ENCODE results near the gene PLXDC1.
"Not testable (repeated sequence)": the region's sequence is repeated elsewhere in the genome, so short reads cannot be mapped to it uniquely, and the experiment has no call there.

PLXDC1 gene

GRCh38 chr17:39057701-39058206, 93.7 kb downstream of the PLXDC1 start:
- DNase-seq: no peak

DNA sequence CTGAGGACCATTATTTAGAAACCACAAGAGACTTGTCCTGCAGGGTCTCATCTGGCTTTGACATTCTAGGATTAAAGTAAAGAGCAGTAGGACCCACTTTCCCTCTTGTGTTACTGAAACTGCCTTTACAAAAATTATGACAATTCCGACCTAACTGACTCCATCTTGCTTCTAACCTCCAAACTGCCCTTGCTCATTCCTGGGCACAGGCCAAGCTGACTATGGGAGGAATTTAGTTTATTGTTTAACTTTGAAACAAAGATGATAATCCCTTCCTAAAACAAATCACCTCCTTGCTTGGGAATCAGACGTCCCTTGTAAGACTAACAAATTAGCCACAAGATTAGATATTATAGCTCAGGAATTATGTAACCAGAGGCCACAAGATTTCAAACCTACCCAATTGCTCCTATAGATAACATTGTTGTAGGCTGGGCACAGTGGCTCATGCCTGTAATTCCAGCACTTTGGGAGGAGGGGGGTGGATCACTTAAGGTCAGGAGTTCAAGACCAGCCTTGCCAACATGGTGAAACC, 97.3 kb downstream of the PLXDC1 start:
- DNase-seq: no peak

- not testable (repeated sequence) for DNase-seq
These were observed 99.0 kb downstream of the PLXDC1 start for GRCh38 chr17:39052423-39052822.

DNA sequence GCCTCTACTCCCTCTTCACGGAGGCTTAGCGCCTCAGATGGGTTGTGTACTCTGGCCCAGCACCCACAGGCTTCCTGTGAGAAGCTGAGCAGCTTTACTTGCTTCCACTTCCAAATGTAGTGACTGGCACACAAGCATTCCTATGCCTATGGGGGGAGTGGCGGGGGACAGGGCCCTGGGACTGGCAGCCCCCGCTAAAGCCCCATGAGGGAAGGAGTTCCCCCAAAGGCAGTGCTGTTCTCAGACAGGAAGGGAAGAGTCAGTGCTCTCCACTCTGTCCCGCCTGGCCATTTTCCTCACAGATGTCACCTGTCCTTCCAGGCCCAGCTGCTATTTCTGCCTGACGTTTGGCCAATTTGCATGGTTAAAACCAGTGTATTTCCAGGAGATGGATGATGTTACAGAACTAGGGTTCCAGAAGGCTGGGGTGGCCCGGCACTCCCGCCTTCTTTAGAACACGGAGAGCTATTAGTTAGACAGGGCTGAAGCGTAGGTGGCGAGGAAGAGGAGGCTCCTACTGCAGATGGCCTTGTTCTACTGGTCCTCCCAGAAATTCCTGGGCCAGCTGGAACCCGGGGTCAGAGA, 100.3 kb downstream of the PLXDC1 start:
- no peak for DNase-seq

DNA sequence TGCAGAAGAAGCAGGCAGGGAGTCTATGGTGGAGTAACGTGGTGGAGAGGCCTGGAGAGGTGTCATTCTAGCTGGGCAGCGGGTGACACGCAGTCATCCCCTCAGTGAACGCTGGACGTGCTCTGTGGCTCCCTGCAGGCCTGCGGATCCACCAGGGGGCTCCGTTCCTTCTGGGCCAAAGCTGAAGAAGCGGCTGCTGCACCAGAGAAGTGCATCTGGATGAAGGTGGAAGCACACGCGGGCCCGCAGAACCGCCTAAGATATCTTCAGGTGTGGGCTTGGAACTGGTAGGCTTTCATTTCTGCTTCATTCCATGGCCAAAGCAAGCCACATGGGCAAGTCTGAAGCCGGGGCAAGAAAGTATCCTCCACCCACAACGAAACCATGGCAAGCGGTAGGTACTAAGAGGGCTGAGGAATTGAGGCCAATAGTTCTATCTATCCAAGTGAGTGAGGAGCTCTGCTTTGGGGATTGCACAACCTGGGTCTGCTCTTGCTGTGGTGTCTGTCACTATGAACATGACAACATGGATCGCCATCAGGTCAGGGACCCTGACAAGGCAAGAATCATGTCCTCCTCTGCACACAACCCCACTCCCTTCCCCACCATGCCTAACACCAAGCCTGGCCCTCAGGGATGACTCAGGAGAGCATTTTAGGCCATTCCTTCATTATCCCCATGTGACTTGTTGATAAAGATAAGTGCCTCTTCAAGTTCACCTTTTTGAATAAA, 105.3 kb downstream of the PLXDC1 start:
- DNase-seq: no peak

DNA sequence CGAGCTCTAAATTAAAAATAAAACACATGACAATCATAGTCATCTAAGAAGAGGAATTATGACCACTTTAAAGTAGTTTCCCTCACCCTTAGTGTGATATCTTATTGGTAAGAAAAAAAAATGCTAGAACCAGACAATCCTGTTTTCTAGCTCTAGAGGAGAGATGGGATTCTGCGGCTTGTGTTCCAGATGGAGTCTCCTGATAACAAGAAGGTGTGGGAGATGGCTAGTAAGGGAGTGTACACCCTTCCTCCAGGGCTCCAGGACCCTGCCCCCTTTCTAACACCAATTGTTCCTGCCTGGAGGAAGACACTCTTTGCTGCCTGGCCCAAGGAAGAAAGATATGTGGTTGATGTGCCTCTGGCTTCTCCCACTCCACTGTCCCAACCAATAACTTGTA, 115.4 kb downstream of the PLXDC1 start:
- DNase-seq: no peak

- DNase-seq: not testable (repeated sequence)
These were observed 115.9 kb downstream of the PLXDC1 start for GRCh38 chr17:39035578-39035977.

- no peak for DNase-seq
These were observed 122.7 kb downstream of the PLXDC1 start for GRCh38 chr17:39028690-39029089.

- DNase-seq: no peak
These were observed 123.9 kb downstream of the PLXDC1 start for GRCh38 chr17:39027455-39028035.

- no peak for DNase-seq
These were observed 124.4 kb downstream of the PLXDC1 start for GRCh38 chr17:39026980-39027451.

- not testable (repeated sequence) for DNase-seq
These were observed 125.1 kb downstream of the PLXDC1 start for GRCh38 chr17:39026346-39026745.

- DNase-seq: no peak
These were observed 128.5 kb downstream of the PLXDC1 start for GRCh38 chr17:39022924-39023323.

GRCh38 chr17:39020037-39020436, 131.4 kb downstream of the PLXDC1 start:
- not testable (repeated sequence) for DNase-seq

DNA sequence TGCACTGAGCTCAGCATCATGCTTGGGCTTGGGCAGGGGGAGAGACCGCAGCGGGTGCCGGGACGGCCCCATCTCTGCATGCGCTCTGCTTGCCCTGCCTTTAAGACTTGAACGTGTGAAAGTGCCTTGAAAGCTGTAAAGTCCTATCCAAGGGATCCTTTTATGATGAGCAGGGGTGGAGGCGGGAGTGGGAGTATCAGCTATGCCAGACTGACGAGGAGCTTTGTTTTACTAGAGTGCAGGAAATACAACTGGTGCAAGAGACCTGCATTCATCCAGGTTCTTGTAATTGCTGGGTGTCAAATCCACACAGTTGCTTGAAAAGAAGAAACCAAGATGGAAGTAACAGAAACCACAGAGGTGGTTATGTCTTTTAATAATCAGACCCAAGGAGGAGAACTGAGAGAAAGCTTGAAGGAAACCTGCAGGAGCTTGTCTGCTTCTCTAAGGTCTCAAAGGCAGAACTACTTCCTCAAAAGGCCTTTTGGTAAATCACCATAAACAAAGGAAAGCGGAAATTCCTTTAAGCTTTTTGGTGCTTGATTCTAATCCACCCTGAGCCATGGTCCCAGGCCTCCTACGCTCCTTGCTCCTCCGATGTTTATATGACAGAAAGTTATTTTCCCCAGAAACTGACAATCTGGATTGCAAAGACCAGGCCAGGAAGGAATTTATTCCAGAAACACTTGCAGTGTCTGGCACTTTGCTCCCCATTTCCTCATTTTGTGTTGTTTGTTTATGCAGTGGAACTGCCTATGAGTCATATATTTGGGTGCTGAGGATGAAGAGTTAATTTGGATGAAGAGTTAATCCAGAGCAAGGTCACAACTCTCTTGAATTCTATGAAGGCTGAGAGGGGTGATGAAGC, 132.9 kb downstream of the PLXDC1 start:
- DNase-seq: peak; percentile 54 to 65

DNA sequence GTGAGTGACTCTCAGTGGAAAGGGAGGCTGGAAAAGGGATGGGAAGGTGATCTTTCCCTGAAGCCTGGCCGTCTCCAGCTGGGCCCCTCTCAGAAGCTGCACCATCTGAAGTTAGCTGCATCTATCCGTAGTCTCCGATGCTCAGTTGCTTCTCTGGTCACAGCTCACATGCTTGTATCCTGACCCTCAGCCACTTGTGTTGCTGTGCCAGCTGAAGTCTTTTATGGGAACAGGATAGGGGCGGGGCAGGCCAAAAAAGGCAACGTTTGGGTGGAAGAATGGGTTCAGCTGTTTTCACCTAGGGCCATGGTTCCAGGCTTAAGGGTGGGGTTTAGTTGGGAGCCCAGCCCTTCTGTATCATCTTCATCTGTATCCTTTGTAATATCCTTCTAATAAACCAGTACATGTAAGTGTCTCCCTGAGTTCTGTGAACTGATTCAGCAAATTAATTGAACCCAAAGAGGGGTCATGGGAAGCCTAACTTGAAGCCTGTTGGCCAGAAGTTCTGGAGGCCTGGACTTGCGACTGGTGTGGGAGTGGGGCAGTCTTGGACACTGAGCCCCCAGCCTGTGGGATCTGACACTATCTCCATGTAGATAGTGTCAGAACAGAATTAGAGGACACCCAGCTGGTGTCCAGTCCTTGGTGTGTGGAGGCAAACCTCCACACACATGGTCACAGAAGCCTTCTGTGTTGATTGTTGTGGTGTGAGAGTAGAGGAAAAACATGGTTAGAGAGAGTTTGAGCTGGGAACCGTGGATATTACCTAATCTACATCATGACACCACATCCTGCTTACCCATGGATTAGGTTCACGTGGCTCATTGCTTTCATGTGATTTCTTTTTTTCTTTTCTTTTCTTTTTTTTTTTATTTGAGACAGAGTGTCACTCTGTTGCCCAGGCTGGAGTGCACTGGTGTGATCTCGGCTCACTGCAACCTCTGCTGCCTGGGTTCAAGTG, 135.0 kb downstream of the PLXDC1 start:
- DNase-seq: peak; percentile 42 to 59

DNA sequence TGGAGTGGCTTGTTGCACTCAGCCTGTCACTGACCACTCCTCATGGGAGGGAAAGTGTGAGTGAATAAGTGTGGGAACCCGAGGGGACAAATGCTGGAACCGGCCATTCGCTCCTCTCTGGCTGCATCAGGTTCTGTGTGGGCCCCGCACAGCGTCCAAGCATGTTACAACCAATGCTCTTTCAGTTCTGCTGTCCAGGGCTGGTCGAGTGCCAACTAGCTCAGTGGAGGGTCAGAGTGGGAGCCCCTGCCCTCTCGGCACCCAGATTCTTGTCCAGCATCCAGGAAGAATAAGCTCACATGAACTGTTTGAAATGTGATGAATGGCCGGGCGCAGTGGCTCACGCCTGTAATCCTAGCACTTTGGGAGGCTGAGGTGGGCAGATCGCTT, 135.9 kb downstream of the PLXDC1 start:
- DNase-seq: no peak

DNA sequence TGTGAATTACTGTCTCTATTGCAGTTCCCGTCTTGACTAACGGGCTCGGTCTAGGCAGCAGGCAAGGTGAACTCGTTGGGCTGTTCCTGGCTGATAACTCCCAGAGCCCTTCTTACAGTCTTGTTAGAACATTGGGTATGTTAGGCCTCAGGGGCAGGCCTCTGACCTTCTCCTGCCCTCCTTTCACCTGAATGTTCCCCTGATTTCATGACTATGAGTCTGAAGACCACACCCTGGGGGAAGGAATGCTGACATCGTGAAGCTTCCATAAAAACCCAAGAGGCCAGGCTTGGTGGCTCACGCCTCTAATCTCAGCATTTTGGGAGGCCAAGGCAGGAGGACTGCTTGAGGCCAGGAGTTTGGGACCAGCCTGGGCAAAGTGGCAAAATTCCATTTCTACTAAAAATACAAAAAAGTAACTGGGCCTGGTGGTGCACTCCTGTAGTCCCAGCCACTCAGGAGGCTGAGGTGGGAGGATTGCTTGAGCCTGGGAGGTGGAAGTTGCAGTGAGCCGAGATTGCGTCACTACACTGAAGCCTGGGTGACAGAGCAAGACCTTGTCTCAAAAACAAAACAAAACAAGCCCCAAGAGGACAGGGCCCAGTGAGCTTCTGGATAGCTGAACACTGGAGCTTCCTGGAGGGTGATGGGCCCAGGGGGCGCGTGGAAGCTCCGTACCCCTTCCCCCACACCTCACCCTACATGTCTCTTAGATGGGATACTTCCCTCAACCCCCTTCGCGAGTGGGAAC, 136.5 kb downstream of the PLXDC1 start:
- DNase-seq: peak; percentile 48 to 68

- DNase-seq: peak; percentile 42 to 76
These were observed 137.2 kb downstream of the PLXDC1 start for GRCh38 chr17:39014044-39014794.
